Measurements from ENCODE around the gene ANKRD33B. TPM values are rescaled to one million over a fixed set of nuclear protein-coding genes. Genes with fewer than 3 reads are reported as not detected.

The ANKRD33B gene
- total and polyA plus RNA-seq, 9 of the 15 experiments (the other 6 are each of a cell fraction or from before 2014, with no cell fraction given): 0.10 to 1.7 (median 0.40) TPM

GRCh38 chr5:10701567-10702039, 137.7 kb downstream of the ANKRD33B start (continued):
- TF ChIP-seq AFF1 (IDR thresholded peaks at IDR 0.05; ENCODE audit: low read depth in 1 of 2, partially characterized antibody in 2 of 2) (peak in 1 of 2 experiments; percentile 30), FOXK2 (conservative IDR thresholded peaks at IDR 0.05 in 1 of 2, IDR thresholded peaks at IDR 0.05 in 1 of 2; ENCODE audit: low read depth in 2 of 2) (no peak), ZNF778 (CRISPR knock-in tag; IDR thresholded peaks at IDR 0.05) (no peak), ZNF395 (CRISPR knock-in tag; IDR thresholded peaks at IDR 0.05) (peak; percentile 62; the same call in 1 of the 2 replicates), E4F1 (CRISPR knock-in tag; IDR thresholded peaks at IDR 0.05; ENCODE audit: borderline replicate concordance) (no peak), RAD21 (CRISPR knock-in tag; conservative IDR thresholded peaks at IDR 0.05 in 1 of 2, IDR thresholded peaks at IDR 0.05 in 1 of 2) (peak in 1 of 2 experiments; percentile 53; a peak in 3 of 4 replicates), ZBTB7A (IDR thresholded peaks at IDR 0.05; ENCODE audit: borderline replicate concordance, control insufficient read depth, low read depth, low read length) (0 out of 2 replicates have a peak, but pooled peaks have one; percentile 12), THRAP3 (IDR thresholded peaks at IDR 0.05; ENCODE audit: borderline replicate concordance) (peak; percentile 73; the same call in 1 of the 2 replicates), ELK1 (CRISPR knock-in tag; IDR thresholded peaks at IDR 0.05) (no peak), MCM7 (IDR thresholded peaks at IDR 0.05) (no peak), XRCC5 (IDR thresholded peaks at IDR 0.05; ENCODE audit: low read depth, low read length) (0 out of 2 replicates have a peak, but pooled peaks have one; percentile 8), ZFX (CRISPR knock-in tag; IDR thresholded peaks at IDR 0.05) (peak; percentile 42; the same call in 1 of the 2 replicates), ZNF740 (CRISPR knock-in tag; IDR thresholded peaks at IDR 0.05) (peak; percentile 26; the same call in 1 of the 2 replicates), ZNF740 (tag; IDR thresholded peaks at IDR 0.05) (peak in 1 of 2 experiments; percentile 71; a peak in 2 of 4 replicates), CEBPG (CRISPR knock-in tag; IDR thresholded peaks at IDR 0.05) (no peak), CEBPG (tag; conservative IDR thresholded peaks at IDR 0.05 in 1 of 2, IDR thresholded peaks at IDR 0.05 in 1 of 2) (peak in 1 of 2 experiments; percentile 71; a peak in 2 of 4 replicates)

Measured in K562 (cell line).